IPS DF 6.9 (cell line): ENCODE measurements around the gene XK.

ENCODE experiments used
- DNase-seq: peaks from one replicate; pipeline ENCODE4 v3.0.0-alpha.2; 2013; ENCODE audit warnings: low read depth, low spot score
- H3K27ac ChIP-seq: one replicate; pipeline ENCODE4 v1.5.1; 2013; ENCODE audit warnings: low read length, control low read depth
- H3K27me3 ChIP-seq: 2 replicates; pipeline ENCODE4 v1.6.1; 2013; ENCODE audit warnings: mild to moderate bottlenecking, low read length; ENCODE audit not compliant: control insufficient read depth, insufficient read depth
- H3K36me3 ChIP-seq: 2 replicates; pipeline ENCODE4 v1.6.1; 2013; ENCODE audit warnings: low read length; ENCODE audit not compliant: control insufficient read depth, insufficient read depth
- H3K4me1 ChIP-seq: 2 replicates; pipeline ENCODE4 v1.6.1; 2013; ENCODE audit warnings: low read length; ENCODE audit not compliant: control insufficient read depth, insufficient read depth
- H3K4me3 ChIP-seq: 2 replicates; pipeline ENCODE4 v1.5.1; 2013; ENCODE audit warnings: mild to moderate bottlenecking, low read length
- H3K9me3 ChIP-seq: 2 replicates; pipeline ENCODE4 v1.6.1; 2013; ENCODE audit warnings: low read length, inconsistent platforms; ENCODE audit not compliant: control insufficient read depth, insufficient read depth
- WGBS: extraction: QIAGEN DNeasy Blood & Tissue Kit; methylation state at CpG from one replicate; pipeline ENCODE4 v1.1.7; 2013; ENCODE audit warnings: mixed read lengths, missing lambda C conversion rate; ENCODE audit not compliant: insufficient read length, insufficient coverage; 5-methylcytosine and 5-hydroxymethylcytosine counted together

The XK gene

DNA sequence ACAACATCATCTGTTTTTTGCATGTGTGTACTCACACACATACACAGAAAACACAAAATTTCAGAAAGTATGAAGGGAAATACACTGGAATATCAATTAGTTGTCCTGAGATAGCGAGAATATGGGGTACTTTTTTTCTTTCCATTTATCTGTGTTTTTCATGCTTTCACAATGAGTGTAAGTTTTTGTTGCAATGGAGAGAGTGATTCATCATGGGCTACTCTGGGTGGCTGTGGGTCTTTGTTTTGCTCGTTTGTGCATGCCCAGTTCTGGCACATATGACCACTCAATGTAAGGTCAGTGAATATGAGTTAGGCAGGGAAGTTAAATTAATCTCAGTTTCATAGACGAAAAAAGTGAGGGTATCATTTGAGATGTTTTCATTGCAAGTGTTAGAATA is 26.9 kb downstream of the XK start:
- Histone ChIP-seq H3K9me3 (no peaks in the 10 kb centered on the region), H3K4me3 (no peak overlapping the region), H3K27me3 (no peaks in the 10 kb centered on the region), H3K27ac (no peak overlapping the region), H3K36me3 (no peaks in the 10 kb centered on the region), H3K4me1 (no peaks in the 10 kb centered on the region)
- WGBS, result no CpG with 5 or more reads among the region's 3 CpGs
- no peak for DNase-seq

GRCh38 chrX:37714479-37714878 is 28.9 kb downstream of the XK start:
- H3K4me1 ChIP-seq, result no peaks in the 10 kb centered on the region
- H3K9me3 ChIP-seq, result no peaks in the 10 kb centered on the region
- DNase-seq, result no peak
- H3K4me3 ChIP-seq, result no peak overlapping the region
- no peaks in the 10 kb centered on the region for H3K27me3 ChIP-seq
- WGBS, result no CpG with 5 or more reads among the region's 2 CpGs
- H3K27ac ChIP-seq, result no peak overlapping the region
- no peaks in the 10 kb centered on the region for H3K36me3 ChIP-seq

- H3K4me1 ChIP-seq, result no peaks in the 10 kb centered on the region
- H3K27me3 ChIP-seq, result no peaks in the 10 kb centered on the region
- no peak for DNase-seq
- H3K9me3 ChIP-seq, result no peaks in the 10 kb centered on the region
- no peak overlapping the region for H3K27ac ChIP-seq
- no peak overlapping the region for H3K4me3 ChIP-seq
- no peaks in the 10 kb centered on the region for H3K36me3 ChIP-seq
These were observed 31.0 kb downstream of the XK start for GRCh38 chrX:37716602-37717001.

DNA sequence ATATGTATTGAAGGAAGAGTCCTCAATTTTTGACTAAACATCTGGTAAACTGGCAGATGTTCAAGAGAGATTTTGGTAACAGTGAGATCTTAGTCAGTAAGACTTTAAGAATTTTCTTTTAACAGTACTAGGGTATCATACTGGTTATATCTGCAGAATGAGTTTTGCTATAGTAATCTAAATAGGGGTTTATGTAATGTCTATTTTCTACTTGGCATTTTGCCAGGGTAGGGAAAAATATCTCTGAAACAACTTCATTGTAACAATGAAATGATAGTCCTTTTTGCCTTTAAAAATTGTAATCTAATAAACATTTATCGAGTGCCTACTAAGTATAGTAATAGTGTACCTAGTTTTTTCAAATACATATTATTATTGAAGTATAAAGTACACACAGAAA is 32.1 kb downstream of the XK start:
- no CpG with 5 or more reads among the region's 1 CpG for WGBS
- Histone ChIP-seq H3K4me1 (no peaks in the 10 kb centered on the region), H3K27me3 (no peaks in the 10 kb centered on the region), H3K4me3 (no peak overlapping the region), H3K9me3 (no peaks in the 10 kb centered on the region), H3K36me3 (no peaks in the 10 kb centered on the region), H3K27ac (no peak overlapping the region)
- no peak for DNase-seq

DNA sequence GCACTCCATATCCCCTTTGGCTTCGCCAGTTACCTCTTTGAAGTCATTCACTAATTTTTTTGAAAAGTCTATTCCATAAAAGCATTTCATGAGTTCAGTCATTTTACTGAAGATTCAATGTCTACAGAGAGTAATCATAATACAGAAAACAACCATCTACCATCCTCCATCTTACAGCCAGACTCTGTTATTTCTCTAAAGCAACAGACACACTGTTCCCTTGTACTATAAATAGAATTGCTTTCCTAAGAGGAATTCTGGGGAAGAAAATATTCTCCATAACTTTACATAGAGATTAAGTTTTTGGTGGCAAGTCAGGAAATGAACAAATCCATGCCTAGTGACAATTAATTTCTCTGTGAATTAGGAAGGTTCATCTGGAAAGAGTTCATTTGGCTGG is 37.0 kb downstream of the XK start:
- no peaks in the 10 kb centered on the region for H3K36me3 ChIP-seq

DNA sequence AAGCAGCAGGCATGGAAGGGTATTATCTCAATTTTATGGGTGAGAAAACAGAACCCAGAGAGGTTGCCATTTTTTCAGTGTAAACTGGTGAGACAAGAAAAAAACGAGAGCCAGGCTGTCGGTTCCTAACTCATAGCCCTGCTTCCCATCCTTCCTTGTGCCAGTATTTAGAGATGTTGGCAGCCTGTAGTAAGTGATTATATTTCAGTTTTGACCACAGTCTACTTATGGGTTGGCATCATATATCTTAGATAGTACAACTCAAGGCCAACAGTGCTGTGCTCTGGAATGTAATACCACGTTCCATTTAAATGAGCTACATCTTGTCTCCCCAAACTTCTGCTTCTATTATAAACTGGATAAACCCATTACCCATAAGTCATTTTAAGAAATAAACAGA is 40.8 kb downstream of the XK start:
- DNase-seq, result no peak
- no peaks in the 10 kb centered on the region for H3K4me1 ChIP-seq
- no peaks in the 10 kb centered on the region for H3K9me3 ChIP-seq
- H3K4me3 ChIP-seq, result no peak overlapping the region
- WGBS, result no CpG with 5 or more reads among the region's 3 CpGs
- no peak overlapping the region for H3K27ac ChIP-seq
- no peaks in the 10 kb centered on the region for H3K27me3 ChIP-seq
- no peaks in the 10 kb centered on the region for H3K36me3 ChIP-seq

More for the DNA sequence above, 37.0 kb downstream of the XK start:
- H3K4me1 ChIP-seq, result no peaks in the 10 kb centered on the region
- no CpG with 5 or more reads among the region's 1 CpG for WGBS
- no peak overlapping the region for H3K4me3 ChIP-seq
- DNase-seq, result no peak
- no peak overlapping the region for H3K27ac ChIP-seq
- H3K27me3 ChIP-seq, result no peaks in the 10 kb centered on the region
- H3K9me3 ChIP-seq, result no peaks in the 10 kb centered on the region

DNA sequence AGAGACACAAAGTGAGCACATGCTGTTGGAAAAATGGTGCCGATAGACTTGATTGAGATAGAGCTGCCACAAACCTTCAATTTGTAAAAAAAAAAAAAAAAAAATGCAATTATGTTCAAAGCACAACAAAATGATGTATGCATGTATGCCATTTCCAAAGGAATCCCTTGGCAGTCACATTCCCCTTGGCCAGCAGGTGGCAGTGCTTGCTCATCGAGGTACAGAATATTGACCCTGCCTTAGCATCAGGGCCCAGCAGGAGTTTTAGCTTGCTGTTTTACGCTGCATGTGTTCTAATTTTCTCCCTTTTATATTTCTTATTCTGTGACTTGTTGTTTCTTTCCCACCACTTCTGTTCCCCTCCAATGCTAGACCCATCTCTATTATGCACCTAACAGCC is 59.8 kb downstream of the XK start:
- peak; percentile 2 for DNase-seq
- no peaks in the 10 kb centered on the region for H3K27me3 ChIP-seq
- no peaks in the 10 kb centered on the region for H3K9me3 ChIP-seq
- WGBS, result no CpG with 5 or more reads among the region's 3 CpGs
- H3K27ac ChIP-seq, result no peak overlapping the region
- no peaks in the 10 kb centered on the region for H3K36me3 ChIP-seq
- no peaks in the 10 kb centered on the region for H3K4me1 ChIP-seq
- no peak overlapping the region for H3K4me3 ChIP-seq

GRCh38 chrX:37745835-37746217 is 60.2 kb downstream of the XK start:
- no CpG with 5 or more reads among the region's 1 CpG for WGBS
- Histone ChIP-seq H3K27me3 (no peaks in the 10 kb centered on the region), H3K4me3 (no peak overlapping the region), H3K27ac (no peak overlapping the region), H3K4me1 (no peaks in the 10 kb centered on the region), H3K36me3 (no peaks in the 10 kb centered on the region), H3K9me3 (no peaks in the 10 kb centered on the region)
- no peak for DNase-seq

DNA sequence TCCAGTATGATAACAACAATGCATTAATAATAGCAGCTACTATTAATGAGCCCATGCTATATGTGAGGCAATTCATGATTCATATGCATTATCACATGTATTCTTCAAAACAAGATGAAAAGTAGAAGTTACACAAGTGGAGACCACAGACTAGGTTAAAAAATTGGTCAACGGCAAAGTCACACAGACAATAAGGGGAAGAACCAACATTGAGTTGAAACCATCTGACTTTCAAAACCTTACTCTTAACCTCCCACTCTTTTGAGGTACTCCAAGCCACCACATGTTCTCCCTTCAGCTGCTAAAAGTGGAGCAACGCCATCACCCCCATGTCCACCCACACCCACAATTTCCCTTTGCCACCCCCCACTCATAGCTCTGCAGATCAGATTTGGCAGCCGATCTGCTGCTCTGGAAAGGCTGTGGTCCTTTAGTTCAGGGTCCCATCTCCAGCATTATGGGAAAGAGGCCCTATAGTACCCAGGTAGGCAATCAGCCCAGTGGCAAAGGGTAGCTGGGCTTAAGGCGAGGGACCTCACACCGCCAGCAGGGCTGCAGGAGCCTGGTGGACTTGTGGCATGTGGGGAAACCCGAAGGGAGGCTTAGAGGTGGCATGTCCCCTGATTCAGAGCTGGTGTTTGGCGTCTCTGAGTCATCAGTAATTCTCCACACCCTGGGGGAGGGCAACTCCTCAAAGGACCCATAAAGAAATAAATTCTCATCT is 60.8 kb downstream of the XK start:
- Histone ChIP-seq H3K9me3 (no peaks in the 10 kb centered on the region), H3K27ac (no peak overlapping the region), H3K36me3 (no peaks in the 10 kb centered on the region), H3K27me3 (no peaks in the 10 kb centered on the region), H3K4me1 (no peaks in the 10 kb centered on the region), H3K4me3 (no peak overlapping the region)
- WGBS, result no CpG with 5 or more reads among the region's 7 CpGs
- DNase-seq, result no peak

DNA sequence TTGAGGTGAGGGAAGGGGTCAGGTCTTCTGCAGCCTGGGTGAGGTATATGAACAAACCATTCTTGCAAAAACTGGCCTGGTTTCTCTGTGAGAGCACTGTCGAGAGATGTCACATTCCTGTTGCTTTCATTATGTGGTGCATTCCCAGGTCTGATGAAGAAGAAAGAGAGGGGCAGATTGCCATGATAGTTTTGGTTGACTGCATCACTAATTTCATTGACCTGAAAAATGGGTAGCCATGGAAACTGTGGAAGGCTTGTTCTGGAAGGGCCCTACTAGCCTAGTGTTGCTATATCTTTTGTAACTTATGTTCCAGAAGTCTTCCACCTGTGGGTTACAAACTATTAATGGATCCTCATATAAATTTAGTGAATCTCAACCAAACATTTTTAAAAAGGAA is 61.4 kb downstream of the XK start:
- Histone ChIP-seq H3K9me3 (no peaks in the 10 kb centered on the region), H3K27ac (no peak overlapping the region), H3K36me3 (no peaks in the 10 kb centered on the region), H3K4me3 (no peak overlapping the region), H3K27me3 (no peaks in the 10 kb centered on the region), H3K4me1 (no peaks in the 10 kb centered on the region)
- no CpG with 5 or more reads among the region's 1 CpG for WGBS
- no peak for DNase-seq

GRCh38 chrX:37752281-37752680 is 66.7 kb downstream of the XK start:
- no peaks in the 10 kb centered on the region for H3K9me3 ChIP-seq
- H3K36me3 ChIP-seq, result no peaks in the 10 kb centered on the region
- H3K27ac ChIP-seq, result no peak overlapping the region
- no CpG with 5 or more reads among the region's 2 CpGs for WGBS
- H3K4me1 ChIP-seq, result no peaks in the 10 kb centered on the region
- DNase-seq, result no peak
- no peaks in the 10 kb centered on the region for H3K27me3 ChIP-seq
- H3K4me3 ChIP-seq, result no peak overlapping the region
